Measurements from ENCODE around the gene EHD1.

EHD1 gene

DNA sequence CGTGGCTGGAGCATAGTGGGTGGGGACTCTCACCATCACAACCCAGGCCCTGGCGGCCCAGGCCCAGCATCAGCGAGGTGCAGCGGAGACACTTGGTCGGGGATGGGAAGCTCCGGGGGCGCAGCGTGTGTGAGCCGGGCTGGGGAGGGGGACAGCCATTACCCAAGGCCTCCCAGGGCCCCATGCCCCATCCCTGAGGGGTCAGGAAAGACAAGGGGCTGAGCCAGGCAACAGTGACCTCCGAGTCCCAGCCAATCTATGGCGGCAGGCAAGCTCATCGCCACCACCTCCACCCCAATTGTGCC lies 45.3 kb downstream of the EHD1 start:
- H3K4me3 ChIP-seq (replicated peaks in 1 of 2; ENCODE audit: low read depth in 2 of 2, low read length in 2 of 2) = no peak overlapping the region
- TF ChIP-seq, protein P1, sequence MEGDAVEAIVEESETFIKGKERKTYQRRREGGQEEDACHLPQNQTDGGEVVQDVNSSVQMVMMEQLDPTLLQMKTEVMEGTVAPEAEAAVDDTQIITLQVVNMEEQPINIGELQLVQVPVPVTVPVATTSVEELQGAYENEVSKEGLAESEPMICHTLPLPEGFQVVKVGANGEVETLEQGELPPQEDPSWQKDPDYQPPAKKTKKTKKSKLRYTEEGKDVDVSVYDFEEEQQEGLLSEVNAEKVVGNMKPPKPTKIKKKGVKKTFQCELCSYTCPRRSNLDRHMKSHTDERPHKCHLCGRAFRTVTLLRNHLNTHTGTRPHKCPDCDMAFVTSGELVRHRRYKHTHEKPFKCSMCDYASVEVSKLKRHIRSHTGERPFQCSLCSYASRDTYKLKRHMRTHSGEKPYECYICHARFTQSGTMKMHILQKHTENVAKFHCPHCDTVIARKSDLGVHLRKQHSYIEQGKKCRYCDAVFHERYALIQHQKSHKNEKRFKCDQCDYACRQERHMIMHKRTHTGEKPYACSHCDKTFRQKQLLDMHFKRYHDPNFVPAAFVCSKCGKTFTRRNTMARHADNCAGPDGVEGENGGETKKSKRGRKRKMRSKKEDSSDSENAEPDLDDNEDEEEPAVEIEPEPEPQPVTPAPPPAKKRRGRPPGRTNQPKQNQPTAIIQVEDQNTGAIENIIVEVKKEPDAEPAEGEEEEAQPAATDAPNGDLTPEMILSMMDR (IDR thresholded peaks at IDR 0.05; ENCODE audit: low read depth, low read length) = no peak
- DNase-seq (ENCODE audit: low read depth in 2 of 2) = no peak

DNA sequence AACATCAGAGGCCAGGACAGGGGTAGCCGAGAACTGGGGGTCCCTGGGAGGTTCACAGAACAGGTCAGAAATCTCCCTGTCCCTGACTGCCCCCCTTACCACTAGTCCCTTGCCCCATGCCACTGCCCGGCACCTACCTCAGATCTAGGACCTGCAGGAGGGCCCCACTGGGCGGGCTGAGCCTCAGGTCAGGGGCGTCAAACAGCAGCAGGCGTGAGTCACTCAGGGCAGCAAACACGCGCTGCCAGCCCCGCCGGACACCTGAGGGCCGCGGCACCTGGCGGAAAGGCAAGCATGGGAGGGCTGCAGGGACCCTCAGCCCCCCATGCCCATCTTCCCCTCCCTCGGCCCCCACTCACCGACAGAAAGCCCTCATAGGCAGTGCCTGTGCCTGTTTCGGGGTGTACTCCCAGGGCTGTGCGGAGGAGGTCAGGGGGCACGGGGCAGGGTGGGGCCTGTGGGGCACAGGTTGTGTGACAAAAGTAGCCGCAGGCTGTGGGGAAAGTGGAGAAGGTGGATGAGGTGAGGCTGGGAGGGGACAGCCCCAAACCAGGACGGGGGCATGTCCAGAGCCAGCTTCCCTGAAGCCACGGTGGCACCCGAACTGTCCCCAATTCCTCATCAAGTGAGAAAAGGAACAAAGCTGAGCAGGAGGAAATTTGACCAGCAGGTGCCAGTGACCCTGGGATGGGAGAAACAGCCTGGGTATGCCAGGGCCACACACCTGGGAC lies 45.8 kb downstream of the EHD1 start:
- DNase-seq (ENCODE audit: low read depth in 2 of 2) = no peak
- H3K4me3 ChIP-seq (replicated peaks in 1 of 2; ENCODE audit: low read depth in 2 of 2, low read length in 2 of 2) = no peak overlapping the region
- TF ChIP-seq, protein P1 (IDR thresholded peaks at IDR 0.05; ENCODE audit: low read depth, low read length) = no peak

- H3K4me3 ChIP-seq (replicated peaks in 1 of 2; ENCODE audit: low read depth in 2 of 2, low read length in 2 of 2) = no peak overlapping the region
- DNase-seq (ENCODE audit: low read depth in 2 of 2) = no peak
- TF ChIP-seq, protein P1 (IDR thresholded peaks at IDR 0.05; ENCODE audit: low read depth, low read length) = no peak
Measured at GRCh38 chr11:64831411-64831891, 47.0 kb downstream of the EHD1 start.

DNA sequence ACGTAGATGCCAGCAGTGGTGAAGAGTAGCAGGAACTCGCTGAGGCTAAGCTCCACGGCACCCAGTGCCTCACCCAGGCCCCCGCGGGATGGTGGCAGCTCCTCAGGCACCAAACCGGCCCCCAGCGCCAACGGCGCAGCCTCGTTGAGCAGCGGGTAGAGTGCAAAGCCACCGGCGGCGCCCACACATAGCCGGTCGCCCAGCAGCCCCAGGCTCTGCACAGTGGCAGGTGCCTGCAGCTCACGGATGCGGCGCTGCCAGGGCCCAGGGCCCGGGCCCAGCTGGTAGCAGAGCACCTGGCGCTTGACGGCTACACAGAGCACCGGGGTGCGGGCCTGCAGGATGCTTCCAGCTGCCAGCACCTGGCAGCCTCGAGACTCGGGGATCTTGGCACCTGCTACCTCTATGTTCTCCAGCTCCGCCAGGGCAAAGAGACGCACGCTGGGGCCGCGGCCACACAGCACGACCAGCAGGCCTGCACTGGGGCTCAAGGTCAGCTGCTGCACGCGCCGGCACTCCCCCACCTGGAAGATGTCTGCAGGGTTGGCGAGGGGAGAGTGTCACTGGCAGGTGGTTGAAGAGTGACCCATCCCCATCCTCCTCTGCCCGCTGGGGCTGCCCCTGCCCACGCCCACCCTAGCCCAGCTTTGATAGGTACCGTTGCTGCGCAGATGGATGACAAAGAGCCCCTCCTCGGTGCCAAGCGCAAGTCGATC lies 48.7 kb downstream of the EHD1 start:
- no peak for DNase-seq (ENCODE audit: low read depth in 2 of 2)
- TF ChIP-seq, protein P1 (IDR thresholded peaks at IDR 0.05; ENCODE audit: low read depth, low read length) = no peak
- no peak overlapping the region for H3K4me3 ChIP-seq (replicated peaks in 1 of 2; ENCODE audit: low read depth in 2 of 2, low read length in 2 of 2)

DNA sequence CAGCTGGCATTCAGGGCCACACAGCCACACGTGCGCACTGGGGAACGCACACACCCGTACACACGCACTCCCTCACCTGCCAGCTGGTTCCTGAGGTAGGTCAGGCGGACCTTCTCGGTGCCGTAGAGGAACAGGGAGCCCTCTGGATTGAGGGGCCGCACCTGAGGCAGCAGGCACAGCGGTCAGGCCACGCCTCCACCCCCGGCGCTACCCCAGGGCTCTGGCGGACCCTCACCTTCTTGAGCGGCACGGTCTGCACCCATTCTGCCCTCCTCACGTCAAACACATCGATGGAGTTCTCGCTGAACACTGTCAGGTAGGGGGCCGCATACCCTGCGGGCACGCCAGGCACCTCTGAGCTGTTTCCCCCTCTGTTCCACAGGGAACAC lies 51.0 kb downstream of the EHD1 start:
- TF ChIP-seq, protein P1 (IDR thresholded peaks at IDR 0.05; ENCODE audit: low read depth, low read length) = no peak

GRCh38 chr11:64826578-64827450 lies 51.6 kb downstream of the EHD1 start:
- DNase-seq (ENCODE audit: low read depth in 2 of 2) = no peak
- TF ChIP-seq, protein P1 (IDR thresholded peaks at IDR 0.05; ENCODE audit: low read depth, low read length) = no peak
- H3K4me3 ChIP-seq (replicated peaks in 1 of 2; ENCODE audit: low read depth in 2 of 2, low read length in 2 of 2) = no peak overlapping the region

More for the DNA sequence above, 51.0 kb downstream of the EHD1 start:
- DNase-seq (ENCODE audit: low read depth in 2 of 2) = no peak
- no peak overlapping the region for H3K4me3 ChIP-seq (replicated peaks in 1 of 2; ENCODE audit: low read depth in 2 of 2, low read length in 2 of 2)
